Measurements from ENCODE around the gene NPW.
A peak's percentile ranks its signal among the peaks of the same experiment; 100 is the strongest.

NPW gene

DNA sequence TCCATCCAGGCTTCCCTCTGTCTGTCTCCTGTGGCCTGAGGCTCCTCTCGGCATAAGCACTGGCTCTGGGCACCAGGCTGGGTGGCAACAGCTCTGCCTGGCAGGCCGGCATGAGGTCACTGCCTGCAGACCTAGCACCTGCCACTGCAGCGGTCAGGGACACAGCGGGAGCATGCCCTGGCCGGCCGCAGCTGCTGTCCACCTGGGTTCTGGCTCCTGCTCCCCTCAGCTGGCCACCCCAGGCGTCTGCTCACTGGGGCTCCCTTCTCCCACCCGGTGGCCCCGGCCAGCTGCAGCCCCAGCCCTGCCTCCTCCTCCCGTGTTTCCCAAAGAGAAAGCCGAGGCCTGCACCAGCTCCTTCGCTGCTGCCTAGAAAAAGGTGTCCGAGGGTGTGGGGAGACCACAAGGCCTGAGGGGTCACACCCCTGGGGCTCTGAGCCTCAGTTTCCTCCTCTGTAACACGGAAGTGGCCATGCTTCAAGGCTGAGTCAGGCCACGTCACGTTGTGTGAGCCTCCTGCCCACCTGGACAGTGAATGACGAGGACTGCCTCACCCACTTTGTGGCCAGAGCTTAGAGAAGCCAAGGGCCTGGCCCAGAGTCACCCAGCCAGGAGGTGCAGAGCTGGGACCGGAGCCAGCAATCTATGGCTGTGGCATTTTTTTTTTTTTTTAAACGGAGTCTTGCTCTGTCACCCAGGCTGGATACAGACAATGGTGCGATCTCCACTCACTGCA is 21.4 kb downstream of the NPW start:
- H3K27ac ChIP-seq, result peak overlapping the region; percentile 64

DNA sequence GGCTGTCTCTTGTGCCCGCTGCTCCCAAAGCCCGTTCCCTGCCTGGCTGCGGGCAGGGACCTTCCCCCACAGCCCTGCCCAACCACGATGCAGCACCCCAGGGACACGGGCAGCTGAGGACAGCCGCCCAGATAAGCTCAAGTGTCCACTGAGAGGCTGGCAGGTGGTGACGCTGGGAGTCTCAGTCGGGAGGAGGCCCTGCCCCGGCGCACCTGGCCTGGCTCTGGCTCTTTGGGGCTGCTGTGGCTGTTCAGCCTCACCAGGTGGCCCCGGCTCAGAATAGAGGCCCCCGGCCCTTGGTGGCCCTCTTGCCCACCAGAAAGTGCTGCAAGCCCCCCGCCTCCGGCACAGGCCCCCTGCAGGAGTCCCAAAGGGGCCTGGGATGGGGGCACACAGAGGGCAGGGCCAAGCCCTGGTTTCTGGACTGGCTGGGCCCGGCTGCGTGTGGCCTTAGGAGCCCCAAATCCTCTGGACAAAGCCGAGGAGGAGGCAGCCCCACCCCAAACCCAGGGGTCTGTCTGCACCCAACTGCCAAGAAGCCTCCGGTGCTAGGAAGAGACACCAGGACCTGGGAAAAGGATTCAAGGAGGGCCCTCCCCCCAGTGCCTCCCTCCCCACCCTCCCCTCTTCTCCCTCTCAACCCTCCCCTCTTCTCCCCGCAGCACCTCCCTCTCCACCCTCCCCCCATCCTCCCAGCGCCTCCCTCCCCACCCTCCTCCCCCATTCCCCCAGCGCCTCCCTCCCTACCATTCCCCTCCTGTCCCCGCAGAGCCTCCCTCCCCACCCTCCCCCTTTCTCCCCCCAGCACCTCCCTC is 22.8 kb downstream of the NPW start:
- peak overlapping the region; percentile 64; the same call in 1 of the 2 replicates for H3K27ac ChIP-seq
- TF ChIP-seq, protein P1, sequence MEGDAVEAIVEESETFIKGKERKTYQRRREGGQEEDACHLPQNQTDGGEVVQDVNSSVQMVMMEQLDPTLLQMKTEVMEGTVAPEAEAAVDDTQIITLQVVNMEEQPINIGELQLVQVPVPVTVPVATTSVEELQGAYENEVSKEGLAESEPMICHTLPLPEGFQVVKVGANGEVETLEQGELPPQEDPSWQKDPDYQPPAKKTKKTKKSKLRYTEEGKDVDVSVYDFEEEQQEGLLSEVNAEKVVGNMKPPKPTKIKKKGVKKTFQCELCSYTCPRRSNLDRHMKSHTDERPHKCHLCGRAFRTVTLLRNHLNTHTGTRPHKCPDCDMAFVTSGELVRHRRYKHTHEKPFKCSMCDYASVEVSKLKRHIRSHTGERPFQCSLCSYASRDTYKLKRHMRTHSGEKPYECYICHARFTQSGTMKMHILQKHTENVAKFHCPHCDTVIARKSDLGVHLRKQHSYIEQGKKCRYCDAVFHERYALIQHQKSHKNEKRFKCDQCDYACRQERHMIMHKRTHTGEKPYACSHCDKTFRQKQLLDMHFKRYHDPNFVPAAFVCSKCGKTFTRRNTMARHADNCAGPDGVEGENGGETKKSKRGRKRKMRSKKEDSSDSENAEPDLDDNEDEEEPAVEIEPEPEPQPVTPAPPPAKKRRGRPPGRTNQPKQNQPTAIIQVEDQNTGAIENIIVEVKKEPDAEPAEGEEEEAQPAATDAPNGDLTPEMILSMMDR (conservative IDR thresholded peaks at IDR 0.05), result no peak
- no peak for TF ChIP-seq ZFX (IDR thresholded peaks at IDR 0.05)

More for the DNA sequence above, 21.4 kb downstream of the NPW start:
- TF ChIP-seq ZFX (IDR thresholded peaks at IDR 0.05), result no peak
- TF ChIP-seq, protein P1 (conservative IDR thresholded peaks at IDR 0.05), result no peak

DNA sequence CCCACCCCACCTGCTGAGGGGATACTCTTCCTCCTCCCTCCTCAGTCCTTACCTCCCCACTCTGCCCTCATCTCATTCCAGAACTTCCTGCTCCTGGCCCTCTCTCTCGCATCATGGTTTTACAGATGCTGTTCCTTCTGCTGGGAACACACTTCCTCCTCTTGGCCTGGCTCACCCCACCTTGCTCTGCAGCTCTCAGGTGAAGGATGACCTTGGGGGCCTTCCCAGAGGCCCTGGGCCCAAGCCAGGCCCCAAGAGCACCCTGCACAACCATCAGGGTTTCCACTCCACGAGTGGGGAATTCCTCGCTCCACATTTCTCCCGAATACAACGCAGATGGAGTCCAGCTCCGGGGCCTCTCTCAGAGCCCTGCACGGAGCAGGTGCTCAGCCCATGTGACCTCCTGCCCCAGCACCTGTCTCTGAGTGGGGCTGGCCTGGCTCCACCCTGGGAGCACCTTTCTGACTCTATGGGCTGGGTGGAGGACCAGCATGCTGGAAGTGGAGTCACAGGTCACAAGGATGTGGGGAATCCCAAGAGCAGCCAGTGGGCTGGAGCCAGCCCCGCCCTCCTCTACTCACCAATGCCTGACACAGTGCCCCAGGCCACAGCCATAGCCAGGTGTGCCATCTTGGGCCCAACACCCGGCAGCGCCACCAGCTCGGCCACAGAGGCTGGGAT is 23.5 kb downstream of the NPW start:
- no peak for TF ChIP-seq ZFX (IDR thresholded peaks at IDR 0.05)
- TF ChIP-seq, protein P1 (conservative IDR thresholded peaks at IDR 0.05), result no peak
- H3K27ac ChIP-seq, result no peak overlapping the region

DNA sequence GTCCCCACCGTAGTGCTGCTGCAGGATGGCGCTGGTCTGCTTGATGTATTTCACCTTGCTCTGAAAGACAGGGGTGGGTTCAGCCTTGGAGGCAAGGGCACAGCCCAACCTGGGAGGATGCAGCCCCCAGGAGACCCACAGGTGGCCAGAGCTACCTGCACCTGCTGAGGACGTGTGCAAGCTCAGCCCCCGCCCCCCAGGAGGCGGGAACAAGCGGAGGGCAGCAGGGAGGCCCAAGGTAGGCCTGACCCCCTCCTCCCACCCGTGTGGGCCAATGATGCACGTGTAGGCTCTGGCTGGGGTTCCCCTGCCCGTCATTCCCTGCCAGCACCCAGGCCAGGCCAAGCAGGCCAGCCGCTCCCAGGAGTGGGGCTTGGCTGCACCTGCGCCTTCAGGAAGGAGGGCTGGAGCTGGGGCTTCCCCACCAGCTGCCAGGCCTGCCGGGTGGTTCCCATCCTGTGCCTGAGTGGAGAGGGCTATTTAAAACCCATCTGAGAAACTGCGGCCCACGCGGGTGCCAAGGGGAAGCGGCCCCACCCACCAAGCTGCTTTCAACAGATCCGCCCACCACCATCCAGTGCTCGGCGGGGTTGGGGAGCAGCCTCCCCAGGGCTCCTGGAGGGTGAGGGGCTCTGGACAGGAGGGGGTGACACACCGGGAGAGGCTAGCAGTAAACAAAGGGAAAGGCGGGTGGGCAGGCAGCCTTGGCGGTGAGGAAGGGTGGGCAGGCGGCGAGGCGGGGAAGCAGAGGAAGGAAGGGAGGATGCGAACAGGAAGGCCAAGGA is 24.3 kb downstream of the NPW start:
- TF ChIP-seq, protein P1 (conservative IDR thresholded peaks at IDR 0.05), result no peak
- TF ChIP-seq ZFX (IDR thresholded peaks at IDR 0.05), result no peak
- no peak overlapping the region for H3K27ac ChIP-seq

DNA sequence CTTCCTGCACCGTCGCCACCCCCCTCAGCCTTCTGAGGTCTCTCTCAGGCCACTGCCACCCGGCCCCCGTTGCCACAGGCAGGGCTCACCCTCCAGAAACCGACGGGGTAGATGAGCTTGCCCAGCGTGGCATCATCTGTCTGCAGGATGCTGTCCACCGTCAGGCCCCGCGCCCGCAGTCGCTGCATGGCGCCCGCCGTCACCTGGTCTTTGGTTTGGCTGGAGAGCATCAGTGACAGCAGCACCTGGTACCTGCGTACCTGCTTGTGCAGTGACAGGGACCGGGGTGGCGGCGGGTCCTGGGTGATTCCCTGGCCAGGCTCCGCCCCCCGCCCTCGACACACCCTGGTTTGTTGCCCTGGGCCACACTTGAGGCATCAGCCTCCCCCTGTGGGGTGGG is 25.0 kb downstream of the NPW start:
- no peak for TF ChIP-seq ZFX (IDR thresholded peaks at IDR 0.05)
- TF ChIP-seq, protein P1 (conservative IDR thresholded peaks at IDR 0.05), result no peak
- no peak overlapping the region for H3K27ac ChIP-seq

DNA sequence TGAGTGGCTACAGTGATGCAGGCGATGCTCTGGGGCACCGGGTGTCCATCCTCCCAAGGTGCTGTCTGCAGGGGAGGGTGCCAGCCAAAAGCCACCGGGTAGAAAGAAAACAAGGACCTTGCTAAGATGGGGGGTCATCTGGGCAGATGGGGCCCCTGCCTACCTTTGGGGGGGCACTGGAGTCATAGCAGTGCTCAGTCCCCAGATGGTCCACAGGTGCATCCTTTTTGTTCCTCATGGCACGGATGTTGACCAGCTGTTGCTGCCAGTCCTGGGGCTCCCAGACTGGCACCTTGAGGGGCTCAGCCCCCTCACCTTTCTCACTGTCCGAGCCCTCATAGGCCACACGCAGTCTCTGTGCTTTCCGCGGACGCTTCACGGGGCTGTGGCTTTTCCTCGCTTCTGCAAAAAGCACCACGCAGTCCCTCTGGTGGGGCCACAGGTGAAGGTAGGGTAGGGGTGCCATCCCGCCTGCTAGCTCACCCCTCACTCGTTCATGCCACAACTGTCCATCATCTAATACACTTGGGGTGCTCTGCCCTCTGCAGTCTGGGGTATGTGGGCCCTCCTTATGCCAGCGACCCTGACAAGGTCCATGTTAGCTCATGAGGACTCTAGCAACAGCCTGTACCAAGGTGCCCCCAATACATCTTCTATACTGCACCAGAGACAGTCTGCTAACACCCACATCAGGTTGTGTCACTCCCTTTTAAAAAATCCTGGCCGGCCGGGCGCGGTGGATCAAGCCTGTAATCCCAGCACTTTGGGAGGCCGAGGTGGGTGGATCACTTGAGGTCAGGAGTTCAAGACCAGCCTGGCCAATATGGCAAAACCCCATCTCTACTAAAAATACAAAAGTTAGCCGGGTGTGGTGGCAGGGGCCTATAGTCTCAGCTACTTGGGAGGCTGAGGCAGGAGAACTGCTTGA is 26.6 kb downstream of the NPW start:
- TF ChIP-seq ZFX (IDR thresholded peaks at IDR 0.05), result no peak
- TF ChIP-seq, protein P1 (conservative IDR thresholded peaks at IDR 0.05), result no peak
- peak overlapping the region; percentile 80 for H3K27ac ChIP-seq
